HG03039 (cell line): Measurements from ENCODE around the gene PNMA6E.

Source experiments
- ATAC-seq: cut with Tn5 transposase; IDR thresholded peaks from one replicate; pipeline ENCODE4 v1.9.1; 2021; ENCODE audit warnings: mild to moderate bottlenecking, moderate library complexity; ENCODE audit not compliant: unreplicated experiment

PNMA6E gene

GRCh38 chrX:153361781-153362397 is 39.3 kb downstream of the PNMA6E start:
- no peak for ATAC-seq

- no peak for ATAC-seq
These were observed 43.3 kb downstream of the PNMA6E start for GRCh38 chrX:153357877-153358276.

- ATAC-seq = no peak
These were observed 47.7 kb downstream of the PNMA6E start for GRCh38 chrX:153353416-153353815.

GRCh38 chrX:153352858-153353257 is 48.3 kb downstream of the PNMA6E start:
- no peak for ATAC-seq

- ATAC-seq = no peak
These were observed 49.2 kb downstream of the PNMA6E start for GRCh38 chrX:153351981-153352380.

GRCh38 chrX:153349952-153350351 is 51.2 kb downstream of the PNMA6E start:
- no peak for ATAC-seq

GRCh38 chrX:153348421-153348820 is 52.7 kb downstream of the PNMA6E start:
- ATAC-seq = no peak

- no peak for ATAC-seq
These were observed 53.6 kb downstream of the PNMA6E start for GRCh38 chrX:153347530-153347929.
